Thyroid gland (tissue), 4 donors: ENCODE measurements around the gene OSBPL1A.

Experiments used
- CTCF ChIP-seq, 6 experiments: fragments of 200-600 bp in 3 of 6; fragments of 450-650 bp in 3 of 6; sonication (generic) in 3 of 6; IDR thresholded peaks; one replicate each; pipeline ENCODE4 v1.5.1; 2016 to 2019; ENCODE audit warnings: antibody characterized with exemption in 6 of 6, mild to moderate bottlenecking in 2 of 6, inconsistent platforms in 1 of 6, moderate library complexity in 1 of 6
- POLR2A ChIP-seq, 2 donors: fragments of 450-650 bp; IDR thresholded peaks; one replicate each; pipeline ENCODE4 v1.6.1; 2017; ENCODE audit warnings: antibody characterized with exemption in 2 of 2, mild to moderate bottlenecking in 2 of 2, moderate library complexity in 1 of 2

GRCh38 chr18:24398540-24398939 lies 916 bp upstream of the OSBPL1A start:
- TF ChIP-seq CTCF (IDR thresholded peaks at IDR 0.05) (no peak), POLR2A (IDR thresholded peaks at IDR 0.05) (no peak)
